ENCODE results near the gene TMEM107.

Gene TMEM107

DNA sequence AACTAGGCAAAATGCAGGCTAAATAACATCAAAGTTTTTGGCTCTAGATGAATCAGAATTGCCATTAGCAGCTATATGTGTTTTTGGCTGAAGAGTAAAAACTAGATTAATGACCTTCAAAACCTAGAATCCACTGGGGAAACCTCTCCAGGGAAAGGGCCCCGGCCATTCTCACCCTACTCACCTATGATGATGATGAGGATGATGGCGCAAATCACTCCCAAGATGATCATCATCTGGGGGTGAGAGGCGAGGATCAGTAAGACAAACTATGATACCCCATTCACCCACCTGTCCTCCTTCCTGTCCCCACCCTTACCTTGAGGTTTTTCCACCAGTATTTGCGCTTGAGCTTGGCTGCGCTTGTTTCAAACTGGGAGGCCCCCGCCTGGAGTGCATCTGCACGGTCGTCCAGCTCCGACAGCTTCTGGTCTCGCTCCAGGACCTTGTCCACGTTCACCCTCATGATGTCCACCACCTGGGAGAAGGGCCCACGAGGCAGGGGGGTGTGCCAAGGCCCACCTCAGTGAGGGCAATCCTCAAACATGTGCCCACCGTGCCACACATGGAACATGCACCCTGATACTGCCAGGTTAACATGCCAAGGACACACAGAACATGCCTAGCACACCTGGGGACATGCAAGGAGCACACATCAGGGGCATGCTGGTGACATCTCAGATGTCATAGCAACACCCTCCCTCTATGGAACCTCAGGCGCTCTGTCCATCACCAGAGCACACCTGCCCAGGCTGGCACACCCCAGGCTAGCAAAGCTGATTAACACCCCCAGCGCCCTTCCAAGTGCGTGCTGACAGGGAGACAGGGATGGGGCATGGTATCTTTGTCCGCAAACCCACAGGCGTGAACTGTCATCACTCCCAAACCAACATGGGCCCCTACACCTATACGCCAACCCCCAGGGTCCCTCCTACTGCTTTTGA lies 14.6 kb downstream of the TMEM107 start:
- no peak for DNase-seq

DNA sequence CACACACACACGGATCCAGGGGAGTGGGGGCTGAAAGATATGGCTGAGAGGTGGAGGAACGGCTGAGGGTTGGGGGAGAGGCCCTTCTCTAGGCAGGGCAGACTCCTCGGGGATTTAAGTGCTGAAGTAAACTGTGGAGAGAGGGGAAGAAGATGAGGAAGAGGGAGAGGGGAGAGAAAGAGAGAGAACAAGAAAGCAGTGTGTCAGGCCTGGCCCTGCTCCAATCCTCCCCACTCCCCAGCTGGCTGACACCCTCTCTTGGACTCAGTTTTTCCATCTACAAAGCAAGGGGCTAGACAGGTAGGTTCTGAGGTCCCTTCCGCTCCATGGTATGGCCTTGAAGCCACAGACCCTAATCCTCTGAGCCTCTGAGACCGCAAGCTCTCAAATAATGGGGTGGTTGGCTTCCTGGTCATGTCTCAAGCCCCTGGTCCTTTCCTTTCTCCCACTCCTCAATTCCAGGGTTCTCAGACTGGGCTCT lies 15.4 kb downstream of the TMEM107 start:
- DNase-seq, result no peak

DNA sequence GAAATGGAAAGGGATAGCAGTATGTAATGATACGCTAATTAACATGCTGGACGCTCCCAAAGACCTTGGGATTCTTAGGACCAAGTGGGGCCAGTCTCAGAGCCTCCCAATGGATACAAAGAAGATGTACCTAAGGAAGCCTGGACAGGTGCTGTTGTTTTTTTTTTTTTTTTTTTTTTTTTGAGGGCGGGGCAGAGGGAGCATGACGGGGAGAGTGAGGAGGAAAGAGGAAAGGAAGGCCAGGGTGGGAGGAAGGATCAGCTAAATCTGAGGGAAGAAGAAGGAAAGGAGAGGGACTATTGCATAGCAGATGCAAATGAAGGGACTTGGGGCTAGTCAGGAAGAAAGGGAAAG lies 16.0 kb downstream of the TMEM107 start:
- no peak for DNase-seq

DNA sequence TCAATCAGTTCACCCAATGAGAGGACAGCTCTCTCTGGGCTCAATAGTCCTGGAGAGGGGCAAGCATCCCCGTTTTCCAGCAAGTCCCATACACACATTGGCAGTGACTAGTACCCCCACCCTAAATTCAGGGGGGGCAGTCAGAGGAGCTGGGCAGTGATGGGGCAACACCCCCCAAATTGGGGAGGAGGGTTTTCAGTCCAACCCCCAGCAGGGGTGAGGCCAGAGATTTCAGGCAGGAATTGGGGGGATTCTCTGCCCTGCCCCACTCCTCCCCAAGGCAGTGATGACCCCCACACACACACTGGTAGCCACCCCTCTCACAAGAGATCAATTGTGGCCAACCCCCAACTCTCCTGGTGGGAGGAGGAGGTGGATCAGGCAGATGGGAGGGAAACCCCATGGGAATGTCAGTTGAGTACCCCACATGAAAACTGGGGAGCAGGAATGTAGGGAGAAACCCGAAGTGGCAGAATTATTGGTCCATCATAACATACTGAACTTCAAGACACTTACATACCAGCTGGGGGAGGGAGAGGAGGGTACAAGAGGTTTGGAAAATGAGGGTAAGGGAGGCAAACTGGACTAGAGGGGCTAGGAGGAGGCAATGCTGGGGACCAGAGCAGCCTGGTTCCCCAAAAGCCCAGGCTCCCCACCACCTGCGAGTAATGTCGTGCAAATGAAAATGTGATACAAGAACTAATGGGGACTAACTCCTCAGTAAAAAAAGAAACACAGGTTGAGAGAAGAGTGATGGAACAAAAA lies 16.5 kb downstream of the TMEM107 start:
- DNase-seq, result no peak

DNA sequence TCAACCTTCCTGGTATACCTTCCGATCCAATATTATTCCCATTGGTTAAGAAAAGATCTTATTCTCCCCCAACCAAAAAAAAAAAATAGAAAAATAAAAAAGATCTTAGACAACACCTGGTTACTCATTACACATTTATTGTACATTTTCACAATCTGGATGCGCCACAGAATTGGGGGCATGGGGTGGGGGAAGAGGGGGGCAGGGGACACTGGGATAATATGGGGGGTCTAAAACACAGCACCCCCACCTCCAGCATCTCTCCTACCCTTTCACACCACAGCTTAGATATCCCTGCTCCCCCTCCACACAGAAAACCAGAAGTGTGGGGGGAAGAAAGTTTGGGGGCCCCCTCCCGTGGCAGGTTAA lies 17.2 kb downstream of the TMEM107 start:
- DNase-seq, result no peak

DNA sequence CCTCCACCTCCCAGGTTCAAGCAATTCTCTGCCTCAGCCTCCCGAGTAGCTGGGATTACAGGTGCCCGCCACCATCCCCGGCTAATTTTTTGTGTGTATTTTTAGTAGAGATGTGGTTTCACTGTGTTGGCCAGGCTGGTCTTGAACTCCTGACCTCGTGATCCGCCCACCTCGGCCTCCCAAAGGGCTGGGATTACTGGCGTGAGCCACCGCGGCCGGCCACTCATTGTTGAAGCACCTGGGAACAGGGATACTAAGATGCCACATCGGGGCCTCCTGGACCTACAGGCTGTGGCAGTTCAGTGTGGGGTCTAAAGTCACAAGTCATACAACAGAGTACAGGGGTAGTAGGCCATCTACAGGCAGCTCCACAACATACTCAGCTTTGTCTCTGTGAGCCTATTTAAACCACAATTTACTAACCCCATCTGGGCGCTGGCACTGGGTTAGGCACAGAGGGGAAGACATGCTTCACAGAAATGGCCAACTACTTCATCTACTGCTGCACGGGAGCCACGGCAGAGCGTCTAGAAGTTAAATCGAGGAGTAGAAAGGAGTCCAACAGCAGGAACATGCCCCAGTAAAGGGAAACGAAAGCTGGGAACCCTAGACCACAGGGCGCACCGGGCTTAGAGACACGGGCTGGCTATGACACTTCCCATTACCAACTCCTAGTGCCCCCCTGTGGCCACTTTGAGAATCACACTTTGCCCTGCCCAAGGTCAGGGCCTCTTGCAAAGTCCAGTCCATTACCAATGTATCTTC lies 17.7 kb downstream of the TMEM107 start:
- DNase-seq, result peak; percentile 83

DNA sequence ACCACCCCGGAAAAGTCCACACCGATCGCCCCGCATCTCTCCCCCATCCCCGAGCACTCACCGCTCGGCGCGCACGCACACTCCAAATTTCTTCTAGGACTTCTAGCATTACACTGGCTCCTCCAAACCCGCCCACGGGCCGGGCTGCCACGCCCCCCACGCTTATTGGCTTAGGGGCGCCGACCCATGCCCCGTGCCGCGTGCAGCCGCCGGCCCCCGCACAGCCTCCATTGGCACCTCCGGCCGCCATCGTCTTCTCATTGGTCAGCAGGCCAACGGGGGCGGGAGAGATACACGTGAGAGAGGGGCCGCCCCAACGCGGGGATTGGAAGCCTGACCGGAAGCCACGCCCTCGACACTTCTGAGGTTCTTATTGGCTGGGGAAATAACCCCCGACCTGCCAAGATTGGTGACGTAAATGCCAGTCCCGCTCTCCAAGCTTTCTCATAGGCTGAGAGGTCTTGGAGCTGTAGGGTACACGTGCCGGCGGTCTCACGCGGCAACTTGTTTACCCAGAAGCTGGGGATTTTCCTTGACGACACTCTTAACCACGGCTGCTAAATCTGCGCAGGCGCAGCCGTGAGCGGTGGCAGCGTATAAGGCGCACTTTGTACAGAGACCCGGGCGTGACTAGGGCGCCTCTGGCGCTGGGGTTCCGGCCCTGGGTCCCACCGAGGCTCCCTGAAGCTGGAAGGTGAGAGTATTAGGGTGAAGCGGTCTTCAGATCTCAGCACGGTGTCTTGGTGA lies 19.8 kb downstream of the TMEM107 start:
- peak; percentile 100 for DNase-seq

DNA sequence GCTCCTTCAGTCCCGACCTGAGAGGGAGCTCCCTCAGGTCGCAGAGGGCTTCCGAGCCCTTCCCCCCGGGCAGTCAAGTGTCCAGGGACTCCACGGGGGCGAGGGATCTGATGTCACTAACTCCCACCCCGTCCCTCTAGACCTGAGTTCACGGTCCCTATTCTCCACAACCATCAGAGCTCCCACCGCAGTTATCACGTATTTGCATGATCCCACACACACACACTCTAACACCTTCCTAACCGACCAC lies 20.3 kb downstream of the TMEM107 start:
- DNase-seq, result no peak

DNA sequence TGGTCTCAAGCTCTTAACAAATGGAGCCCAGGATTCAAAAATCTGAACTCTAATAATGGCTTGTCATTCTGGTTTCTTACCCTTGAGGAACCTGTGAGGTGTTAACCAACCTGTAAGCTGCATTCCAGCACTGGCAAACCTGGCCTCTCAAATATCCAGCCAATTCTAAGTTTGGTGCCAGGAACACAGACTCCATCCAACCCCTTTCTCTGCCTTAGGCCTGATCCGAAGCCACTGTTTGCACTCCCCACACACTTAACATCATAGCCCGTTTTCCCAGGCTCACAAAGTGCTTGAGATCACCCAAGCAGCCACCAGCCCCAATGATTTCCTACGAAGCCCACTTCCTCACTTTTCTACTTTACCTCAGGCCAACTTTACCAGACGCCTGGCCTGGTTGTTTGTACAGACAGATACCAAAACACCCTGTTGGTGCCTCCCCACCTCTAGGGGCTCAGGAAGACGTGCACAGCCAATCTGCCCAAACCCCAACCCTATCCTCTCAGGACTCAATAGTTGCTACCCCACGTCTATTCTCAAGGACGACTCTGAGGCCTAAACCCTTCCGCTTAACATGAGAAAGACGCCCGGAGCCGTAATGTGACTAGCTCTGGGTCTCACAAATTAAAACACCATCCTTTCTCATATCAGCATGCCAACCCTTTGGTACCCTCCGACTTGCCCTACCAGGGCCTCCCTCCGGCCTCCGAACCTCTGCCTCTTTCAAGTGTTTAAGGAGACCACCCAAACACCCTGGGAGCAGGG lies 20.8 kb downstream of the TMEM107 start:
- DNase-seq, result no peak

DNA sequence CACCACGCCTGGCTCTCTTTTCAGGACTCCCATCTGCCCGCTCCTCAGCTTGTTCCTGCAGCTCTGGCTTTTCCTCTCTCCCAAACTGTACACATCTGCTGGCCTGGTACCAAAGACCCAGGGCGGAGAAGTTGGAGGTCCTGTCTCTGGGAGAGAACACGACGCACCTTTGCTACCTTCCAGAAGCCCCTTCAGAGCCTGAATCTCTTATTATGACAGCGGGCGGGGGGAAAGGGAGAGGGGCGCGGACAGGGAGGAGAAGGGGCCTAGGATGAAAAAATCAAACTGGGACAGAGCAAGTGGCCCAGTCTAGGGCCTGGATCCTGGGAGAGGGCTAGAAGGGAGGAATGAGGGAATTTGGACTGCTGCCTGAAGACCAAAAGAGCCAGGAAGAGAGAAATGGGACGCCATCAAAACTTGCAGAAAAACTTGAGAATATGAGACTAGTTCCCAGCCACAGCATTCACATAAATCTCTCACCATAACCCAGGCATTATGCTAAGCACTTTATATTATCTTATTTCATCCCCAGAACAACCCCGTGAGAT lies 21.5 kb downstream of the TMEM107 start:
- no peak for DNase-seq

DNA sequence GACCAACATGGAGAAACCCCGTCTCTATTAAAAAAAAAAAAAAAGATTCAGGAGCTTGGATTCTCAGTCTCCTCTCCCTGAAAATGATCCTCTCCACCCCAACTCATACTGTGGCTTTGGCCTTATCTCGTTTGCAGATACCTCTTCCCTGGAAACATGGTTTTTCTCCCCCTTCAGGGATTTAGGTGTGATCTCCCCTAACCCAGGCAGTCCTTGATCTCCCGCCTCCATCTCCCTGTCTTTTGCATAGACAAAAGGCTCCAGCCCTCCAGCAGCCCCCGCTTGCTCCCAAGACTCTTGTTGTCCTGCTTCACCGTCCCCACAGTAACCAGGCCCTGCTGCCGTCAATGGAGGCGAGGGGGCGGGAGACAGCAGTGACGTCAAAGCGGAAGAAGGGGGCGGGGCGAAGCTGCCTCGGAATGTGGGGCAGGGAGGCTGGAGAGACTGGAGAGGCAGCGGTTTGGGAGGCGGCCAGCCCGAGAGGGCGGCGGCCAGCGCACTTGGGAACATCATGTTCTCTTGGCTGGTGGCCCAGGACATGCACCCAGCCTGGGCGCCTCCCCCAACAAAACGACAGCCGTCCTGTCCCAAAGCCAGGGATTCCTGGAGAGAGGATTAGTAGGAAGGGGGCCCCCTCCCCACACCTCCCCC lies 22.1 kb downstream of the TMEM107 start:
- DNase-seq, result peak; percentile 81

DNA sequence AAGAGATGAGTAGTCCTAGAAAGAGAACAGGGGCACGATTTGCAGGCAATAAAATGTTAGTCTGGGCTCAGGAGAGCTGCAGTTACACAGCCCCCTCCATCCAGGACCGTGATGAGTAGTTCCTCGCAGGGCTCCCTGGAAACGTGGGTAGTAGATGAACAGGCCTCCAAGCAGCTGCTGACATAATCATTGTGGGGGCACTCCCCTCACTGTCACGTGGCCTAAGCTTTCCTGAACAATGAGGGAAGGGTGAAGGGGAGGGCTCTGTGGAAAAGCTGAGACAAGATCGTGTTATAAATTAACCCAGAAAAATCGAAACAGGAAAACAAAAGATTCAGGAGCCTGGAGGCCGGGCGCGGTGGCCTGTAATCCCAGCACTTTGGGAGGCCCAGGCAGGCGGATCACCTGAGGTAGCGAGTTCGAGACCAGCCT lies 22.6 kb downstream of the TMEM107 start:
- DNase-seq, result peak; percentile 52

DNA sequence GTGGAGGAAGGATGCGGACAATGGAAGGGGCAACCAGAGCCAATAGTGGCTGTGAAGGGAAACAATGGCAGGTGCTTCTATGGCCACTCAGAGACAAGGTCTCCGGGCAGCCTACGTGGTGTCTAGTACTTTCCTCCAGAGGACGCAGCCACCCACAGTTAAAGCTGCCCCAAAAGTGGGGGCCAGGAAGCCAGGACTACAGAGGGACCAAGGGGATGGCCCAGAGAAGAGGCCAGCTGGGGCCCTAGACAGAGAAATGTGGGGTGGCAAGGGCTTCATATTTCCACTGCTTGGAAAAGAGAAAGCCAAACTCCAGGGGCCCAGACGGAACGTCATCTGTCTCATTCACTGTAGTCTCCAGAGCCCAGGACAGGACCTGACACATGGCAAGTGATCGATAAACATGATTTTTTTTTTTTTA lies 23.1 kb downstream of the TMEM107 start:
- DNase-seq, result no peak

DNA sequence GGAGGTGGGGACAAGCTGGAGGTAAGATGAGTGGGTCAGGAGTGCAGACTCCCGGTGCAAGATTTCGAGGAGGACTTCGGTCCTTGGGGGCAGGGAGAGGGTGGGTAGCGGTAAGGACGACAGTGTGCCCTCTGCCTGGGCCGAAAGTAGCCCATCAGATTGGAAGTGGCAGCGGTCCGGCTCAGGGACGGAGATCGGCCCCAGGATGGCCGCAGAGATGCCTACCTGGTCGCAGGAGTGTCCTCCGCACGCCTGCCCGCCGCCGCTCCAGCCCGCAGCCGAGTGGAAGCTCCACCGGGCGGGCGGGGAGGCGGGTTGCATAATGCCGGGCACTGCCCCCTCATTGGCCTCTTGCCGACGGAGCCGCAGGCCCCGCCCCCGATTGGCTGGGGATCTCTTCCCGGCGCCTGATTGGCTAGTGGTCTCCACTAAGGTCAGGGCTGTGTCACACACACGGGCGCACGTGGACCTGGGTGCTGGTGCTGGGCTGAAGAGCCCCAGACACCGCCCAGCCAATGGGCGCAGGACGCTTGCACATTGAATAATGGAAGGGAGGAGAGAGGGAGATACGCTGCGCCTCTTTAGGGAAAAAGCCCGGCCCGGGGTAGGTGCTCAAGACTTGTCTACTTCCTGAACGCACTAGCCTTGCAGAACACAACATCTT lies 23.9 kb downstream of the TMEM107 start, which contains the start of gene PER1:
TSS of gene PER1 (minus strand) at position 293 of the 664 bp plus-strand sequence. CDS start 1,698 bp downstream, outside the sequence.
- peak; percentile 88 for DNase-seq

DNA sequence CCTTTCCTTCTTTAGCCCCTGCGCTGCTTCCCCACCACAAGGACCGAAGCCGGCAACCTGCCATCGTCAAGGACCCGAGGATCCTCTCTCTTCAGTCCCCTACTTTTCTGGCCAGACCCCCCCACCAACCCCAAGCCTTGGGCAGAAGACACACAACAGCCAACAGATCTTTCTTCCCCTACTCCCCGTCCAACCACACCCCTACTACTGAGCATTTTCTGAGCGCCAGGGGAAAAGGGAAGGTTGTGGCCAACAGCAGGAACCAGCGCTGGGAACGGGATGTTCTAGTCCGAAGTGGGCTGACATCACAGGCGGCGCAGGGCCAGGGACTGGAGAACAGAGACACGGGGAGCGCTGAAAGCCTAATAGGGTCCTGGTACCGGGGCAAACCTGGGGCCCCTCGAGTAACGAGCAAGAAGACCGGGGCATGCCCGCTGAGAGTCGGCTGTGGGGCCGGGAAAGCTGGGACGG lies 24.5 kb downstream of the TMEM107 start:
- DNase-seq, result peak; percentile 34

DNA sequence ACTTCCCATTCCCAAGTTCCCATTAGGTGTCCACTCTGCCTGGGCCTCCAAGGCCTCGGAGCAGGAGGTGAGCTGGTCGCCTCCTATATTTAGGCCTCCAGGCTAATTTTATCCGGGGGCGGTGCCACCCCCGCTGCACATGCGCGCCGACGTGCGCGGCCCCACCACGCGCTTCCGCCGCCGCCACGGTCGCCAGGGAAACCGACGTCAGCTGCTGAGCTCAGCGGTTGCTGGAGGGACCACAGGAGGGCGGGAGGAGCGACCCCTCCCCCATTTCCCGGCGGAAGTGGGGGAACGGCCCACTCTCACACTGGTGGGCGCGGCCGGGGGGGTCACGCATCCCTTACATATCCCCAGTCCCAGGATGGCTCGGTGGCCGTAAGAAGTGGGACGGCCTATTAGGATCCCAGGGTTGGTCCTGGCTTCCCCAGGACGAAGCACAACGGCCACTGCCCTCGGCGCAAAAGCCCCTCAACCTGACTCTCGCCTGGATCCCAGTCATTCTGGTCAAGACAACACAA lies 25.0 kb downstream of the TMEM107 start:
- peak; percentile 82 for DNase-seq

DNA sequence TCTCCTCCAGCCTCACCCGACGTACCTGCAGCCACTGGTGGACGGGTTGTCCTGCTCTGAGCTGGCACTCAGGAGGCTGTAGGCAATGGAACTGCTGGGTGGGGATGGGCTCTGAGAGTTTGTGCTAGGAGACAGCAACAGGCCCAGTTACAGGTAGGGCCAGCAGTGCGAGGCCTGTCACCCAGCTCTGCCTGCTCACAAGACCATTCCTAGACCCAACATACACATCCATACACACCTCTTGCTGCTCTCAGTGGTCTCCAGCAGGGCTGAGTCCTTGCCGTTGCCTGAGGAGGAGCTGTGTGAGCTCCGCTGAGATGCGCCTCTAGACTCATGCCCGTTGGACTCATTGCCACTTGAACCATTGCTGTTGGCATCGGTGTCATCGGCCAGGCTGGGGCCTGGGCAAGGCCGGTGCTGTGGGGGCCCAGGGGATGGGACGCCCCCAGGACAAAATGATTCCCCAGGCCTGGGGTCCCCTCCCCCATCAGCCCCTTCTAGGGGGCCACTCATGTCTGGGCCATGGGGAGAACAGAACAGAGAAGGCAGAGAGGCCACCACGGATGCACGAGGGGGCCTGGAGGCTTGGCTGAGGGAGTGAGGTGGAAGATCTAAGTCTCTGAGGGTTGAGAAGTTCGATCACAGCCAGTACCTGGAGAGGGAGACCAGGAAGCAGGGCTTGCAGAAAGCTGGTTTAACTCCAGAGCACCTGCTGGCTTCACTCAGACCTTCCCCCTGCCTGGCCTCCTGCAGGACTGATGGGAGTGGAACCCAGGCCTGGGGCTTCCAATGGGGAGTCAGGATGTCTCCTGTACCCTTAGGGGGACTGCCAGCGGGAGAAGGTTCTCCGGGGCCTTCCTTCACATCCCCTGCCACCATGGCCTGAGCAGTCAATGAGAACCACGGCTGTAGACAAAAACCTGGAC lies 25.7 kb downstream of the TMEM107 start:
- DNase-seq, result no peak

DNA sequence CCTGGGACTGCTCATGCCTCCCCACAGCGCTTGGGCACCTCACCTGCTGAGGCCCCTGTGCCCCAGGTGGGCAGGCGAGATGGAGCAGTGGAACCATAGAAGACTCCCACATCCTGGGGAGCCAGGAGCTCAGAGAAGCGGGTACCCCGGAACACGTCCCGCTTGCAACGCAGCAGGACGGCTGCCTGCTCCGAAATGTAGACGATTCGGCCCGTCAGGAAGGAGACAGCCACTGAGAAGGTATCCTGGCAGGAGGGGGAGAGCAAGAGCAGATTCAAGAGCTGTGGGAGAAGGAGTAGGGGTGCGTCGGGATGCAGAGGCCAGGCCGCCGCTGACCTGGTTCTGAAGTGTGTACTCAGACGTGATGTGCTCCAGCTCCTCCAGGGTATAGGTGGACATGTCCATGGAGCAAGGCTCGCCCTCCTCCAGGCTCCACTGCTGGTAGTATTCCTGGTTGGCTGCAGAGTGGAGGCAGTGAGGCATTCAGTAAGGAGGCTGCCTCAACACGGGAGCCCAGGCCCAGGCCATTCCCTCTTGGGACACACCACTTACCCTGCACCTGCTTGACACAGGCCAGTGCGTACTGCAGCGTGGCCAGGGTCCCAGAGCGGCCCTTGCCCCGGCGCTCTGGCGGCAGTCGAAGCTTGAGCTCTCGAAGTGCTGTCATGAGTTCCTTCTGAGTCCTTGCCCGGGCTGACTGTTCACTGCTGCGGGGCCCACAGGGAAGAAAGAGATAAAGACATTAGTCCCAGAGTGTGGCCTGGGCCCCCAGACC lies 26.6 kb downstream of the TMEM107 start:
- DNase-seq, result no peak
